Osteoblast (primary cell): ENCODE measurements around the gene RNLS. TPM values are rescaled to one million over a fixed set of nuclear protein-coding genes. Genes with fewer than 3 reads are reported as not detected.

ENCODE experiments used
- DNase-seq: peaks from one replicate; pipeline ENCODE4 v3.0.0; 2011; ENCODE audit warnings: low spot score, mixed read lengths; ENCODE audit not compliant: insufficient read length; ENCODE audit errors: missing footprints
- H2AFZ ChIP-seq: 2 replicates; pipeline ENCODE4 v1.6.0; 2011; ENCODE audit warnings: mild to moderate bottlenecking, low read length
- H3K27ac ChIP-seq: 2 replicates; pipeline ENCODE4 v1.5.1; 2011; ENCODE audit warnings: mild to moderate bottlenecking, low read depth, low read length, moderate library complexity
- H3K27me3 ChIP-seq: 2 replicates; pipeline ENCODE4 v1.6.0; 2012; ENCODE audit warnings: mild to moderate bottlenecking, control low read depth, inconsistent platforms, low read length, moderate library complexity; ENCODE audit not compliant: insufficient read depth
- H3K36me3 ChIP-seq: 2 replicates; pipeline ENCODE4 v1.5.1; 2011; ENCODE audit warnings: mild to moderate bottlenecking, low read length, control low read depth, moderate library complexity; ENCODE audit not compliant: insufficient read depth
- H3K4me1 ChIP-seq: 2 replicates; pipeline ENCODE4 v1.5.1; 2011; ENCODE audit warnings: mild to moderate bottlenecking, low read length, control low read depth, moderate library complexity; ENCODE audit not compliant: insufficient read depth
- H3K4me2 ChIP-seq: 2 replicates; pipeline ENCODE4 v1.6.0; 2011; ENCODE audit warnings: mild to moderate bottlenecking, low read length; ENCODE audit not compliant: insufficient read depth
- H3K4me3 ChIP-seq: fragments of 200-600 bp; sonication (generic); 3 replicates; pipeline ENCODE4 v1.5.1; 2012; ENCODE audit warnings: mild to moderate bottlenecking, low read length, inconsistent platforms; ENCODE audit not compliant: insufficient read depth
- H3K79me2 ChIP-seq: 2 replicates; pipeline ENCODE4 v1.6.0; 2012; ENCODE audit warnings: mild to moderate bottlenecking, low read length, control low read depth, inconsistent platforms; ENCODE audit not compliant: insufficient read depth
- H3K9me3 ChIP-seq: 2 replicates; pipeline ENCODE4 v1.5.1; 2011; ENCODE audit warnings: low read depth, low read length, control low read depth
- H4K20me1 ChIP-seq: 2 replicates; pipeline ENCODE4 v1.6.0; 2012; ENCODE audit warnings: mild to moderate bottlenecking, low read length, control low read depth; ENCODE audit not compliant: insufficient read depth
- total RNA-seq: library from RNA; depleted of rRNA; stranded (reverse); fragments of >200 nt; gene quantifications from 2 replicates; pipeline ENCODE4 v1.2.3, GENCODE V29; 2012
- TF ChIP-seq, protein P1 (sequence below): IDR thresholded peaks from 2 replicates; pipeline ENCODE4 v1.5.1; 2011; ENCODE audit warnings: mild to moderate bottlenecking, low read depth, low read length, moderate library complexity; ENCODE audit errors: extremely low read depth

RNLS gene
- total RNA-seq, 1 donor = 22.4 TPM

DNA sequence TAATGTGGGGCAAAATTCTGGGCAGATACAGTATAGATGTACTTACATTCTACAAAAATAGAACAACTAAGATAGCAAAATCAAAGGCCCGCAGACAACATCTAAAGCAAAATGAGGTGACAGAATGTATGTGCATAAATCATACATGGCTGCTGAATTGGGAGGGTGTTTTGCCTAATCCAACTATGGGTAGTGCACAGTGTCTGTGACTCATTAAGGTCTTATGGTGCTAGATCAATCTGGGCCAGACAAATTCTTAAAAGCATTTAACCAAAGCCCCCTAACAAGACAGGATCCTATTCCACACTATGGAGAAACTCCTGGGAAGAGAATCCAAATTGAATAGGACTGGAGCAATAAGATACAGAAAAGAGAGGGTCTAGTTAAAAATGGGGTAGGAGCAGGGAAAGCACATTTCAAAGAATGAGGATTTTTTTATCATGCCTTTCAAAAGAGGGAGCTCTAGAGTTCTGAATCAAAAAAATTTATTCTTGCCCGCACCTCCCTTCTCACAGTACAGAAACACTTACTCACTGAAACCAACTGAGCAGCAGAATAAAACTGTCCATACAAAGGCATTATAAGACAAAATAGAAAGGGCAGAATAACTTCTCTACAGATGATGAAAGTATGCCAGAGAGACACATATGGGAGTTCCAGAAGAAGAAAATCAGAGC lies 181.3 kb downstream of the RNLS start:
- peak; percentile 41 for DNase-seq

DNA sequence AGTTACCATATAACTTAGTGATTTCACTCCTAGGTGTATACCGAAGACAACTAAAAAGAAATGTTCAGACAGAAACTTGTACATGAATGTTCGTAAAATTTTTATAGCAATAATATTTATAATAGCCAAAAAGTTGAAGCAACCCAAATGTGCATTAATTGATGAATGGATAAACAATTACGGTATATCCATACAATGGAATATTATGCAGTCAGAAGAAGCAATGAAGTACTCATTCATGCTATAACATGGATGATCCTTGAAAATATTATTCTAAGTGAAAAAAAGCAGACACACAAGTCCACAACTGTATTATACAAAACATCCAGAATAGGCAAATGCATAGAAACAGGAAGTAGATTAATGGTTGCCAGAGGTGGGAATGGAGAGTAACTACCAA lies 183.9 kb downstream of the RNLS start:
- Histone ChIP-seq H3K9me3 (no peaks in the 10 kb centered on the region), H3K4me3 (no peak overlapping the region), H3K79me2 (no peaks in the 10 kb centered on the region), H3K4me2 (no peak overlapping the region), H3K27me3 (no peaks in the 10 kb centered on the region), H2AFZ (no peak overlapping the region), H3K36me3 (no peaks in the 10 kb centered on the region), H3K27ac (no peak overlapping the region), H3K4me1 (no peaks in the 10 kb centered on the region), H4K20me1 (no peaks in the 10 kb centered on the region)
- TF ChIP-seq, protein P1, sequence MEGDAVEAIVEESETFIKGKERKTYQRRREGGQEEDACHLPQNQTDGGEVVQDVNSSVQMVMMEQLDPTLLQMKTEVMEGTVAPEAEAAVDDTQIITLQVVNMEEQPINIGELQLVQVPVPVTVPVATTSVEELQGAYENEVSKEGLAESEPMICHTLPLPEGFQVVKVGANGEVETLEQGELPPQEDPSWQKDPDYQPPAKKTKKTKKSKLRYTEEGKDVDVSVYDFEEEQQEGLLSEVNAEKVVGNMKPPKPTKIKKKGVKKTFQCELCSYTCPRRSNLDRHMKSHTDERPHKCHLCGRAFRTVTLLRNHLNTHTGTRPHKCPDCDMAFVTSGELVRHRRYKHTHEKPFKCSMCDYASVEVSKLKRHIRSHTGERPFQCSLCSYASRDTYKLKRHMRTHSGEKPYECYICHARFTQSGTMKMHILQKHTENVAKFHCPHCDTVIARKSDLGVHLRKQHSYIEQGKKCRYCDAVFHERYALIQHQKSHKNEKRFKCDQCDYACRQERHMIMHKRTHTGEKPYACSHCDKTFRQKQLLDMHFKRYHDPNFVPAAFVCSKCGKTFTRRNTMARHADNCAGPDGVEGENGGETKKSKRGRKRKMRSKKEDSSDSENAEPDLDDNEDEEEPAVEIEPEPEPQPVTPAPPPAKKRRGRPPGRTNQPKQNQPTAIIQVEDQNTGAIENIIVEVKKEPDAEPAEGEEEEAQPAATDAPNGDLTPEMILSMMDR = no peak
- no peak for DNase-seq

More for the DNA sequence above, 181.3 kb downstream of the RNLS start:
- Histone ChIP-seq H3K4me1 (no peaks in the 10 kb centered on the region), H3K27me3 (no peaks in the 10 kb centered on the region), H3K4me3 (no peak overlapping the region), H3K9me3 (no peaks in the 10 kb centered on the region), H4K20me1 (no peaks in the 10 kb centered on the region), H3K4me2 (no peak overlapping the region), H3K36me3 (no peaks in the 10 kb centered on the region), H3K79me2 (no peaks in the 10 kb centered on the region), H2AFZ (no peak overlapping the region), H3K27ac (no peak overlapping the region)
- TF ChIP-seq, protein P1 = peak; percentile 50

DNA sequence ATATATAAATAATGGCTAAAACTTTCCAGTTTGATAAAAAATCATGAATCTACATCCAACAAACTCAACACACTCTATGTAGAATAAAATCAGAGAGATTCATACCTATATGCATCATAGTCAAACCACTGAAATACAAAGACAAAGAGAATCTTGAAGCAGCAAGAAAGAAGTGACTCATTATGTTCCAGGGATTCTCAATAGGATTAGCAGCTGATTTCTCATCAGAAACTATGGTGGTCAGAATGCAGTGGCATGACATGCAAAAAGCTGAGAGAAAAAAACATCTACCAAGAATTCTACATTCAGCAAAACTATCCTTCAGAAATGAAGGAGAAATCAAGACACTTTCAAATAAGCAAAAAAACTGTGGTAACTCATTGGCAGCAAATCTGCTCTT lies 187.4 kb downstream of the RNLS start:
- Histone ChIP-seq H4K20me1 (no peaks in the 10 kb centered on the region), H3K36me3 (no peaks in the 10 kb centered on the region), H3K4me3 (no peak overlapping the region), H3K27ac (no peak overlapping the region), H3K4me2 (no peak overlapping the region), H3K27me3 (no peaks in the 10 kb centered on the region), H3K4me1 (no peaks in the 10 kb centered on the region), H3K79me2 (no peaks in the 10 kb centered on the region), H3K9me3 (no peaks in the 10 kb centered on the region), H2AFZ (no peak overlapping the region)
- TF ChIP-seq, protein P1 = no peak
- DNase-seq = no peak

DNA sequence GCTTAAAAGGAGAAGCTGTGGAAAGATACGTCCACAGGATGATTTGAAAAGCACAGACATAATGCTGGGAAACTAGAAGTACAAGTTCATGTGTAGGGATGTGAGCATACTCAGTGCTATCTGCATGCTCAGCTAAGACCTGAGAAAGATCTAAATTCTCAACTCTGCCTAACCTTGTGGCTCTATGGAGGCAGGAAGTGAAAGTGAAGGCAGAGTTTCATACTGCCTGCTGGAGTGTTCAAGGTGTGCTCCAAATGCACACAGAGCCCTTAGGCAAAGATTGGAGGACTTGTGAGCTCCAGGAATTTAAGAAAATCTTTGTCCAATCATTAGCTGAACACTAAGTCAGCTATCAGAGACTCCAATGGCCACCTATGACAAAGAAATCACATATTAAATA lies 190.9 kb downstream of the RNLS start:
- no peaks in the 10 kb centered on the region for H4K20me1 ChIP-seq
- H3K4me1 ChIP-seq = peaks cover 4% of the 10 kb centered on the region
- H3K79me2 ChIP-seq = no peaks in the 10 kb centered on the region
- no peaks in the 10 kb centered on the region for H3K36me3 ChIP-seq
- DNase-seq = no peak
- no peak overlapping the region for H3K27ac ChIP-seq
- TF ChIP-seq, protein P1 = no peak
- H3K9me3 ChIP-seq = no peaks in the 10 kb centered on the region
- no peaks in the 10 kb centered on the region for H3K27me3 ChIP-seq
- H2AFZ ChIP-seq = no peak overlapping the region
- no peak overlapping the region for H3K4me2 ChIP-seq
- no peak overlapping the region for H3K4me3 ChIP-seq
